ENCODE measurements around the gene CDK5RAP2.
"Not testable (repeated sequence)": the region's sequence is repeated elsewhere in the genome, so short reads cannot be mapped to it uniquely, and the experiment has no call there.

- not testable (repeated sequence) for TF ChIP-seq CTCF (conservative IDR thresholded peaks at IDR 0.05; ENCODE audit: low read length); EZH2phosphoT487 (IDR thresholded peaks at IDR 0.05; ENCODE audit: borderline replicate concordance)
Observed at GRCh38 chr9:120628925-120629497, 49.0 kb upstream of the CDK5RAP2 start.
